A549 (cell line): Measurements from ENCODE around the gene BRD8. TPM values are rescaled to one million over a fixed set of nuclear protein-coding genes. Genes with fewer than 3 reads are reported as not detected.

ENCODE experiments used
- ATAC-seq, 2 experiments: fragments of 200-7000 bp in 1 of 2; fragments of >200 bp in 1 of 2; cut with Nextera tagmentation in 1 of 2; cut with Tn5 transposase in 1 of 2; 3 replicates each; pipeline versions ENCODE4 v1.8.0 to v1.9.1; 2018 to 2020; ENCODE audit warnings: mild to moderate bottlenecking in 1 of 2, moderate library complexity in 1 of 2
- CTCF ChIA-PET: fragments of 300-600 bp; sonication (Branson Sonifier 250); formaldehyde crosslinking; extraction: SDS; loops from one replicate; lab custom pipeline; 2021; ENCODE audit warnings: antibody characterized with exemption, inconsistent platforms; lab: Yijun Ruan, JAX
- POLR2A ChIA-PET: fragments of 350-600 bp; formaldehyde crosslinking; extraction: SDS; loops from one replicate; lab custom pipeline; 2021; ENCODE audit warnings: antibody characterized with exemption, inconsistent platforms; lab: Yijun Ruan, JAX
- DNase-seq, 2 experiments: peaks; one replicate each; pipeline versions ENCODE4 v3.0.0 to v3.0.0-alpha.2; 2011 to 2016; ENCODE audit warnings: low read depth in 1 of 2, low spot score in 1 of 2
- FAIRE-seq: peaks from 2 replicates; lab custom pipeline; 2011; peaks lifted over from hg19 to GRCh38; lab: Jason Lieb, UNC
- H3K27ac ChIP-seq, 2 experiments: fragments of >200 bp; sonication (Bioruptor Twin); formaldehyde crosslinking; 3 replicates each; pipeline ENCODE4 v1.5.1; 2016 to 2017
- H3K4me1 ChIP-seq: fragments of >200 bp; sonication (Bioruptor Twin); formaldehyde crosslinking; 3 replicates; pipeline ENCODE4 v1.6.1; 2016
- H3K4me2 ChIP-seq: fragments of >200 bp; sonication (Bioruptor Twin); formaldehyde crosslinking; 3 replicates; pipeline ENCODE4 v1.6.1; 2016
- H3K4me3 ChIP-seq: fragments of >200 bp; sonication (Bioruptor Twin); formaldehyde crosslinking; 3 replicates; pipeline ENCODE4 v1.5.1; 2016
- H3K9me3 ChIP-seq: fragments of >200 bp; sonication (Bioruptor Twin); formaldehyde crosslinking; 3 replicates; pipeline ENCODE4 v1.6.1; 2016
- CBX2 ChIP-seq: fragments of 200-600 bp; sonication (generic); IDR thresholded peaks from 2 replicates; pipeline ENCODE4 v1.6.1; 2016; ENCODE audit warnings: low read depth, mild to moderate bottlenecking, borderline replicate concordance
- CBX8 ChIP-seq: fragments of 200-600 bp; sonication (generic); IDR thresholded peaks from 2 replicates; pipeline ENCODE4 v1.6.1; 2016
- CEBPB ChIP-seq, 2 experiments: fragments of >200 bp in 1 of 2; sonication (Bioruptor Twin) in 1 of 2; formaldehyde crosslinking in 1 of 2; IDR thresholded peaks; 2 replicates each; pipeline ENCODE4 v1.6.1; 2012 to 2016
- CHD4 ChIP-seq: fragments of 200-600 bp; sonication (generic); IDR thresholded peaks from 2 replicates; pipeline ENCODE4 v1.6.1; 2016; ENCODE audit warnings: antibody characterized with exemption, mild to moderate bottlenecking, borderline replicate concordance
- EHF ChIP-seq: fragments of 250-450 bp; sonication (Bioruptor Pico); IDR thresholded peaks from 2 replicates; pipeline ENCODE4 v1.5.0; 2020; ENCODE audit warnings: mild to moderate bottlenecking
- EP300 ChIP-seq, 2 experiments: fragments of >200 bp; sonication (Bioruptor Twin); formaldehyde crosslinking; IDR thresholded peaks; 2 replicates in 1 of 2; 3 replicates in 1 of 2; pipeline ENCODE4 v1.6.1; 2016 to 2017
- FOSB ChIP-seq: fragments of 250-450 bp; sonication (Bioruptor Pico); IDR thresholded peaks from 2 replicates; pipeline ENCODE4 v1.5.0; 2020; ENCODE audit warnings: mild to moderate bottlenecking, moderate library complexity
- FOXS1 ChIP-seq: fragments of 250-450 bp; sonication (Bioruptor Pico); IDR thresholded peaks from 2 replicates; pipeline ENCODE4 v1.5.0; 2020; ENCODE audit warnings: mild to moderate bottlenecking, moderate library complexity
- GATA3 ChIP-seq: IDR thresholded peaks from 2 replicates; pipeline ENCODE4 v1.6.1; 2012; ENCODE audit warnings: borderline replicate concordance
- HDAC2 ChIP-seq: fragments of 200-600 bp; sonication (generic); IDR thresholded peaks from 2 replicates; pipeline ENCODE4 v1.6.1; 2016
- HES2 ChIP-seq: fragments of >200 bp; sonication (Bioruptor Twin); formaldehyde crosslinking; IDR thresholded peaks from 2 replicates; pipeline ENCODE4 v1.6.1; 2016
- HEYL ChIP-seq: fragments of 250-450 bp; sonication (Bioruptor Pico); IDR thresholded peaks from 2 replicates; pipeline ENCODE4 v1.8.0; 2021; ENCODE audit warnings: mild to moderate bottlenecking, moderate library complexity
- HMGXB4 ChIP-seq: fragments of 250-450 bp; sonication (Bioruptor Pico); IDR thresholded peaks from 2 replicates; pipeline ENCODE4 v1.5.0; 2021; ENCODE audit warnings: mild to moderate bottlenecking, moderate library complexity, borderline replicate concordance
- HOXB13 ChIP-seq: fragments of 250-450 bp; sonication (Bioruptor Pico); IDR thresholded peaks from 2 replicates; pipeline ENCODE4 v1.5.0; 2020; ENCODE audit warnings: low read depth, mild to moderate bottlenecking, moderate library complexity
- JUN ChIP-seq, 2 experiments: fragments of >200 bp; sonication (Bioruptor Twin); formaldehyde crosslinking; IDR thresholded peaks; 2 replicates in 1 of 2; 3 replicates in 1 of 2; pipeline ENCODE4 v1.6.1; 2016 to 2017
- JUNB ChIP-seq: fragments of >200 bp; sonication (Bioruptor Twin); formaldehyde crosslinking; IDR thresholded peaks from 2 replicates; pipeline ENCODE4 v1.6.1; 2016
- MAFK ChIP-seq: fragments of 450-650 bp; IDR thresholded peaks from 2 replicates; pipeline ENCODE4 v1.6.1; 2014; ENCODE audit not compliant: partially characterized antibody
- MAZ ChIP-seq: fragments of 150-350 bp; IDR thresholded peaks from 2 replicates; pipeline ENCODE4 v1.6.1; 2014; ENCODE audit warnings: antibody characterized with exemption, low read depth, low read length, borderline replicate concordance
- POLR2A ChIP-seq: IDR thresholded peaks from 2 replicates; pipeline ENCODE4 v1.6.1; 2012; ENCODE audit warnings: mild to moderate bottlenecking, low read length
- POLR2AphosphoS2 ChIP-seq: conservative IDR thresholded peaks from 2 replicates; pipeline ENCODE4 v1.6.1; 2012; ENCODE audit warnings: low read length, improper control_type of control experiment, inconsistent platforms
- RFX5 ChIP-seq: fragments of 450-650 bp; IDR thresholded peaks from 2 replicates; pipeline ENCODE4 v1.7.1; 2014; ENCODE audit warnings: antibody characterized with exemption, mild to moderate bottlenecking, moderate library complexity
- RNF2 ChIP-seq: fragments of 200-600 bp; sonication (generic); IDR thresholded peaks from 2 replicates; pipeline ENCODE4 v1.6.1; 2016; ENCODE audit warnings: low read depth, mild to moderate bottlenecking, antibody characterized with exemption, moderate library complexity, borderline replicate concordance
- SMC3 ChIP-seq: fragments of >200 bp; sonication (Bioruptor Twin); formaldehyde crosslinking; IDR thresholded peaks from 3 replicates; pipeline ENCODE4 v1.6.1; 2018; ENCODE audit warnings: inconsistent platforms
- SREBF2 ChIP-seq: fragments of 450-650 bp; IDR thresholded peaks from 2 replicates; pipeline ENCODE4 v1.6.1; 2014; ENCODE audit warnings: mild to moderate bottlenecking, moderate library complexity
- TFCP2L1 ChIP-seq: fragments of 250-450 bp; sonication (Bioruptor Pico); IDR thresholded peaks from 2 replicates; pipeline ENCODE4 v1.5.0; 2021; ENCODE audit warnings: mild to moderate bottlenecking
- TP53 ChIP-seq: fragments of 250-450 bp; sonication (Bioruptor Pico); IDR thresholded peaks from 2 replicates; pipeline ENCODE4 v1.5.0; 2021; ENCODE audit warnings: mild to moderate bottlenecking, moderate library complexity
- USF2 ChIP-seq: fragments of 450-650 bp; IDR thresholded peaks from 2 replicates; pipeline ENCODE4 v1.6.1; 2014; ENCODE audit warnings: antibody characterized with exemption
- ZC3H11A ChIP-seq: fragments of 450-650 bp; IDR thresholded peaks from 2 replicates; pipeline ENCODE4 v1.6.1; 2014; ENCODE audit warnings: antibody characterized with exemption, mild to moderate bottlenecking
- ZNF302 ChIP-seq: fragments of 250-450 bp; sonication (Bioruptor Pico); IDR thresholded peaks from 2 replicates; pipeline ENCODE4 v1.9.0; 2021; ENCODE audit warnings: inconsistent platforms, mild to moderate bottlenecking, moderate library complexity
- WGBS: methylation state at CpG from one replicate; pipeline ENCODE4 v1.1.6; 2017; ENCODE audit errors: missing lambda C conversion rate; 5-methylcytosine and 5-hydroxymethylcytosine counted together
- polyA plus RNA-seq, 4 experiments: library from polyadenylated mRNA; depleted of rRNA in 3 of 4; stranded (reverse); fragments of >200 nt; fragmentation: RNase III in 1 of 4; extraction: RNeasy Plus Mini Kit Qiagen cat#74134 plus additional on column Dnase treatment in 1 of 4; gene quantifications; 2 replicates in 3 of 4; 3 replicates in 1 of 4; pipeline ENCODE4 v1.2.3, GENCODE V29; 2011 to 2017
- TF ChIP-seq, protein P1 (sequence below): fragments of 150-350 bp; IDR thresholded peaks from 2 replicates; pipeline ENCODE4 v1.6.1; 2014; ENCODE audit warnings: low read depth, mild to moderate bottlenecking, low read length
- TF ChIP-seq, protein P2 (sequence below): IDR thresholded peaks from 2 replicates; pipeline ENCODE4 v1.6.1; 2012; ENCODE audit warnings: low read depth, borderline replicate concordance

The BRD8 gene
- polyA plus RNA-seq, 2 of the 4 experiments (the other 2 are of a cell fraction): 65.7 to 85.8 TPM

GRCh38 chr5:138140268-138140667, 38.2 kb downstream of the BRD8 start (continued):
- TF ChIP-seq CHD4: no peak

DNA sequence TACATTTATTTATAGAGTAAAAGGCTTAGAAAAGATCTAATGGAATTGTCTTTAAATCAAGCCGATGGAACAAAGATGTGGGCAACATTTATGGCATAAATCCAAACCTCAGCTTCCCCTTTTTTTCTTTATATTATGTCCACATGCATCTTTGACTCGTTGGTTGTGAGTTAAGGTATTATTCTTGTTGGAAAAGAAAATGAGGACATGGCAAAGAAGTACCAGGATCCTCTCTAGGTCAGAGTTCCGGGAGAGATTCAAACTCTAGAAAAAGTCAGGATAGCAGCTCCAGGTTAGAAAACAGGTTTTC, 38.7 kb downstream of the BRD8 start:
- ATAC-seq: no peak
- H3K4me2 ChIP-seq: no peak overlapping the region
- ChIA-PET POLR2A (no interaction called here), CTCF (interaction anchor here (0.6 to 3.2 kb wide), 6 partner anchors 40 to 641 kb away, joined by 3 to 14 read pairs (median 3); partner anchors contain the start of gene SPOCK1)
- no peaks in the 10 kb centered on the region for H3K9me3 ChIP-seq
- DNase-seq: no peak
- no peak overlapping the region for H3K27ac ChIP-seq
- no peak overlapping the region for H3K4me3 ChIP-seq
- H3K4me1 ChIP-seq: no peaks in the 10 kb centered on the region
- 62% methylated on average over 3 of the region's 3 CpGs for WGBS
- TF ChIP-seq HOXB13 (CRISPR knock-in tag): no peak
- TF ChIP-seq POLR2A: no peak
- TF ChIP-seq CBX2: no peak
- TF ChIP-seq EHF: no peak
- TF ChIP-seq HES2: no peak
- TF ChIP-seq JUNB: no peak
- TF ChIP-seq RFX5: no peak
- TF ChIP-seq CBX8: no peak
- TF ChIP-seq FOXS1 (CRISPR knock-in tag): no peak
- TF ChIP-seq, protein P1, sequence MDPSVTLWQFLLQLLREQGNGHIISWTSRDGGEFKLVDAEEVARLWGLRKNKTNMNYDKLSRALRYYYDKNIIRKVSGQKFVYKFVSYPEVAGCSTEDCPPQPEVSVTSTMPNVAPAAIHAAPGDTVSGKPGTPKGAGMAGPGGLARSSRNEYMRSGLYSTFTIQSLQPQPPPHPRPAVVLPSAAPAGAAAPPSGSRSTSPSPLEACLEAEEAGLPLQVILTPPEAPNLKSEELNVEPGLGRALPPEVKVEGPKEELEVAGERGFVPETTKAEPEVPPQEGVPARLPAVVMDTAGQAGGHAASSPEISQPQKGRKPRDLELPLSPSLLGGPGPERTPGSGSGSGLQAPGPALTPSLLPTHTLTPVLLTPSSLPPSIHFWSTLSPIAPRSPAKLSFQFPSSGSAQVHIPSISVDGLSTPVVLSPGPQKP: no peak
- TF ChIP-seq EP300 (IDR thresholded peaks at IDR 0.05): no peak
- TF ChIP-seq RNF2: no peak
- no peak for TF ChIP-seq ZNF302 (CRISPR knock-in tag)
- no peak for TF ChIP-seq MAFK
- no peak for TF ChIP-seq POLR2AphosphoS2
- TF ChIP-seq MAZ: no peak
- TF ChIP-seq HEYL (CRISPR knock-in tag): no peak
- no peak for TF ChIP-seq SMC3
- TF ChIP-seq USF2: no peak
- FAIRE-seq: no peak

- H3K27ac ChIP-seq: no peak within 1 kb of the TSS
- no peak for TF ChIP-seq CBX8
- TF ChIP-seq CEBPB (IDR thresholded peaks at IDR 0.05): no peak
- no peak for TF ChIP-seq RFX5
- no peak for TF ChIP-seq TP53 (CRISPR knock-in tag)
- TF ChIP-seq HEYL (CRISPR knock-in tag): no peak
- TF ChIP-seq ZNF302 (CRISPR knock-in tag): no peak
- TF ChIP-seq, protein P2, sequence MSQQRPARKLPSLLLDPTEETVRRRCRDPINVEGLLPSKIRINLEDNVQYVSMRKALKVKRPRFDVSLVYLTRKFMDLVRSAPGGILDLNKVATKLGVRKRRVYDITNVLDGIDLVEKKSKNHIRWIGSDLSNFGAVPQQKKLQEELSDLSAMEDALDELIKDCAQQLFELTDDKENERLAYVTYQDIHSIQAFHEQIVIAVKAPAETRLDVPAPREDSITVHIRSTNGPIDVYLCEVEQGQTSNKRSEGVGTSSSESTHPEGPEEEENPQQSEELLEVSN: no peak
- TF ChIP-seq EHF: no peak
- TF ChIP-seq CHD4: no peak
- no peak for TF ChIP-seq SMC3
- no peak for TF ChIP-seq ZC3H11A
- TF ChIP-seq SREBF2: no peak
- TF ChIP-seq GATA3: no peak
- TF ChIP-seq HMGXB4 (CRISPR knock-in tag): no peak
- no peak for TF ChIP-seq FOSB (CRISPR knock-in tag)
- TF ChIP-seq JUN (IDR thresholded peaks at IDR 0.05): no peak
- no peak for TF ChIP-seq HDAC2
- no peak for TF ChIP-seq EP300 (IDR thresholded peaks at IDR 0.05)
- no peak for TF ChIP-seq TFCP2L1 (CRISPR knock-in tag)
- TF ChIP-seq, all 56 proteins: peak for 0
- no peak for DNase-seq
- no peak for FAIRE-seq
- no peak within 1 kb of the TSS for H3K4me2 ChIP-seq
- ATAC-seq: no peak
- ChIA-PET POLR2A (no interaction called here), CTCF (interaction anchor here (0.9 to 3.2 kb wide), 5 partner anchors 41 to 478 kb away, joined by 3 to 14 read pairs (median 3); no protein-coding TSS in a partner anchor)
- WGBS: 74% methylated on average over 18 of the region's 31 CpGs
- no peaks in the 10 kb centered on the region for H3K4me1 ChIP-seq
- no peaks in the 10 kb centered on the region for H3K9me3 ChIP-seq
- no peak within 1 kb of the TSS for H3K4me3 ChIP-seq
Observed at GRCh38 chr5:138138949-138139780, 39.3 kb downstream of the BRD8 start, which contains the start of gene NME5. Gene NME5, minus strand, starts transcription at chr5:138139428. Its CDS starts 648 bp downstream, at chr5:138138780.
